Transverse colon (tissue), 4 donors: ENCODE results near the gene CRIP1. TPM values are rescaled to one million over a fixed set of nuclear protein-coding genes. Genes with fewer than 3 reads are reported as not detected.

Source experiments
- DNase-seq: peaks from one replicate; pipeline ENCODE4 v3.0.0-alpha.2; 2019
- H3K27ac ChIP-seq, 4 donors: fragments of 200-600 bp; sonication (generic); 2 replicates each; pipeline ENCODE4 v1.5.1; 2016 to 2018; ENCODE audit warnings: inconsistent platforms in 4 of 4
- H3K27me3 ChIP-seq: fragments of 200-600 bp; sonication (generic); 2 replicates; pipeline ENCODE4 v1.5.1; 2017; ENCODE audit warnings: inconsistent platforms
- H3K36me3 ChIP-seq, 4 donors: fragments of 200-600 bp; sonication (generic); 2 replicates each; pipeline ENCODE4 v1.5.1; 2017 to 2019; ENCODE audit warnings: inconsistent platforms in 4 of 4
- H3K4me1 ChIP-seq, 4 donors: fragments of 200-600 bp; sonication (generic); 2 replicates each; pipeline ENCODE4 v1.5.1; 2017 to 2020; ENCODE audit warnings: inconsistent platforms in 4 of 4
- H3K4me3 ChIP-seq, 4 donors: fragments of 200-600 bp; sonication (generic); 1 replicate in 1 of 4; 2 replicates in 3 of 4; pipeline versions ENCODE4 v1.5.1 to v1.6.1; 2017 to 2019; ENCODE audit warnings: inconsistent platforms in 4 of 4
- H3K9me3 ChIP-seq, 2 donors: fragments of 200-600 bp; sonication (generic); 2 replicates each; pipeline ENCODE4 v1.5.1; 2017 to 2019; ENCODE audit warnings: inconsistent platforms in 2 of 2
- EP300 ChIP-seq: sonication (generic); formaldehyde crosslinking; IDR thresholded peaks from one replicate; pipeline ENCODE4 v1.6.1; 2017; ENCODE audit warnings: antibody characterized with exemption, low read depth
- POLR2A ChIP-seq: fragments of 450-650 bp; IDR thresholded peaks from one replicate; pipeline ENCODE4 v1.6.1; 2016; ENCODE audit warnings: antibody characterized with exemption, mild to moderate bottlenecking, moderate library complexity
- POLR2AphosphoS5 ChIP-seq, 3 donors: sonication (generic); formaldehyde crosslinking; IDR thresholded peaks; one replicate each; pipeline ENCODE4 v1.6.1; 2016; ENCODE audit warnings: antibody characterized with exemption in 3 of 3
- WGBS, 2 donors: methylation state at CpG; one replicate each; pipeline ENCODE4 v1.1.5; 2018; ENCODE audit warnings: low coverage in 1 of 2; 5-methylcytosine and 5-hydroxymethylcytosine counted together
- in situ Hi-C, 4 donors: fragments of 200-750 bp; cut with MboI; loops; one replicate each; pipeline versions ENCODE4 v1.15.0 to v1.15.1; 2017; ENCODE audit warnings: low sequenced_read_pairs in 3 of 4, low pct_ligation_motif_present in 1 of 4, low pct_unique_long_range_greater_than_20kb in 1 of 4
- intact Hi-C: fragments of 100-400 bp; cut with DNase I; formaldehyde crosslinking; loops from one replicate; pipeline ENCODE4 v1.15.1; 2023; ENCODE audit warnings: low total_unique reads
- total RNA-seq, 4 donors: library from RNA; depleted of rRNA; stranded (reverse); fragments of >200 nt; gene quantifications; one replicate each; pipeline ENCODE4 v1.1.0, GENCODE V29; 2016
- TF ChIP-seq, protein P1 (sequence below), 5 experiments: fragments of 200-600 bp in 3 of 5; fragments of 450-650 bp in 2 of 5; sonication (generic) in 3 of 5; IDR thresholded peaks; 1 replicate in 2 of 5; 2 replicates in 3 of 5; pipeline ENCODE4 v1.5.1; 2016 to 2017; ENCODE audit warnings: antibody characterized with exemption in 5 of 5, inconsistent platforms in 3 of 5, mild to moderate bottlenecking in 2 of 5, moderate library complexity in 1 of 5

Gene CRIP1
- total RNA-seq, 4 donors from 2014 or later = 16.9 to 246 (median 63.0) TPM; not detected in 1

DNA sequence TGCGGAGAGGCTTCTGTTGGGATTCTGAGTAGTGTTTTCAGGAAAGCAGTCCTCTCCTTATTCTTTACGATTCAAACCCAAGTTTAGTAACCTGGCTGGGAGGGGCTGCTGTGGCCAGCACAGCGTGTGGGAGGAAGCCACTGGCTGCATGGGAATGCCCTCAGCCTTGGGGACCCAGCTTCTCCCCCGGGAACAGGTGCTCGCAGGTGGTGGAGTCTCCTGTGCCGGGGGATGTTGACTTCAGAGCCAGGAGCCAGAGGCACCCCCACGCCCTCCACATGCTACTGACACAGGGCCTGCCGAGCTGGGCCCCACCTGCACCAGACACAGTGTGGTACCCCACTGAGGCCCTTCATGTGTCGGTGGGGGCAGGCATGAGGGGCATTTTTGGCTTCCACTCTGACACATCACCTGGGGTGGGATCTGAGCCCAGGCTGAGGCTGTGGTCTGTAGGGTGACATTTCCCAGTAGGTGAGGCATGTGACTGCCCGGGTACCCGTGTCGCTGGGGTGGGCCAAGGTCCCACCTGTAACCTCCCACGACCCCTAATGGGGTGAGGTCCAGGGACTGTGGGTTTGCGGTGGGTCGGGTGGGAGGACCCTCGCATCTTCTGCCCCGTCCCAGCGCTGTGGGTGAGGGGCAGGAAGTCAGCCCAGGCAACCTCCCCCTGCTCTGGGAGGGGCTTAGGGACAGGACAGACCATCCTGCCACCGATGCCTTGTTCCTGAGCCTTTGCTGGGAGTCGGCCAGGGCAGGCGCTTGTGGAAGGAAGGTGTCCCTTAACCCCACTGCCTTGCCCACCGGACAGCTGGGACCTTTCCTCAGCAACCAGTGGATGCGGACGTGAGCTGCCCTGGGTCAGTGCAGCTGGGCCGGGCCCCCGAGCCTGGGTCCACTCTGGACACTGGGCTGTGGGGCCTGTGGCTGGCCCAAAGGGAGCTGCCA lies 40.5 kb upstream of the CRIP1 start:
- intact Hi-C loops (loop anchor here (5.0 to 10.0 kb wide), 2 partner anchors 71 to 81 kb away; partner anchors contain the start of gene TMEM121), in situ Hi-C loops (no loop called here)
- 87 to 100% methylated on average over 2 to 23 of the region's 26 CpGs for WGBS, 2 donors
- H3K9me3 ChIP-seq = no peaks in the 10 kb centered on the region
- peaks cover 0 to 4% (median 3%) of the 10 kb centered on the region in 4 donors for H3K4me1 ChIP-seq
- TF ChIP-seq POLR2AphosphoS5 (IDR thresholded peaks at IDR 0.05) (no peak), EP300 (no peak), POLR2A (no peak)
- TF ChIP-seq, protein P1, sequence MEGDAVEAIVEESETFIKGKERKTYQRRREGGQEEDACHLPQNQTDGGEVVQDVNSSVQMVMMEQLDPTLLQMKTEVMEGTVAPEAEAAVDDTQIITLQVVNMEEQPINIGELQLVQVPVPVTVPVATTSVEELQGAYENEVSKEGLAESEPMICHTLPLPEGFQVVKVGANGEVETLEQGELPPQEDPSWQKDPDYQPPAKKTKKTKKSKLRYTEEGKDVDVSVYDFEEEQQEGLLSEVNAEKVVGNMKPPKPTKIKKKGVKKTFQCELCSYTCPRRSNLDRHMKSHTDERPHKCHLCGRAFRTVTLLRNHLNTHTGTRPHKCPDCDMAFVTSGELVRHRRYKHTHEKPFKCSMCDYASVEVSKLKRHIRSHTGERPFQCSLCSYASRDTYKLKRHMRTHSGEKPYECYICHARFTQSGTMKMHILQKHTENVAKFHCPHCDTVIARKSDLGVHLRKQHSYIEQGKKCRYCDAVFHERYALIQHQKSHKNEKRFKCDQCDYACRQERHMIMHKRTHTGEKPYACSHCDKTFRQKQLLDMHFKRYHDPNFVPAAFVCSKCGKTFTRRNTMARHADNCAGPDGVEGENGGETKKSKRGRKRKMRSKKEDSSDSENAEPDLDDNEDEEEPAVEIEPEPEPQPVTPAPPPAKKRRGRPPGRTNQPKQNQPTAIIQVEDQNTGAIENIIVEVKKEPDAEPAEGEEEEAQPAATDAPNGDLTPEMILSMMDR (IDR thresholded peaks at IDR 0.05) = no peak
- no peaks in the 10 kb centered on the region for H3K27me3 ChIP-seq
- peaks cover 0 to 3% (median 0%) of the 10 kb centered on the region in 4 donors for H3K36me3 ChIP-seq
- H3K27ac ChIP-seq = no peak overlapping the region
- DNase-seq = no peak
- no peak overlapping the region for H3K4me3 ChIP-seq

DNA sequence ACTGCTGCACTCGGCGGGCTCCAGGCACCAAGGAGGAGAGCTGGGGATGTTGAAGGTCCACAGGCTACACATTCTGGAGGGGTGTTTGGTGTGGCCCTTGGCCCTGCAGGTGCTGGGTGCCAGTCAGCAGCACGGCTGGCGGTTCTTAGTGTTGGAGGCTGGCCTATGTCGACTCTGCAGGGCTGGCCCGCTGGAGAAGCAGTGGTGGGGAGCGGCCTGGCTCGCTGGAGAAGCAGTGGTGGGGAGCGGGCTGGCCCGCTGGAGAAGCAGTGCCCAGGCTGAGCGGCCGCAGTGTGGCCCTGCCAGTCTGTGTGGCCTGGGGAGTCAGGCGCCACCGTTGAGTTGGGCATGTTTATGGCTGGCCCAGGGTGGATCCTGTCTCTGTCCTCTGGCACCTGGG lies 39.7 kb upstream of the CRIP1 start:
- Histone ChIP-seq H3K4me3 (no peak overlapping the region), H3K9me3 (no peaks in the 10 kb centered on the region), H3K4me1 (peaks cover 0 to 4% (median 3%) of the 10 kb centered on the region in 4 donors), H3K27ac (no peak overlapping the region), H3K36me3 (peaks cover 0 to 3% (median 0%) of the 10 kb centered on the region in 4 donors), H3K27me3 (no peaks in the 10 kb centered on the region)
- no peak for DNase-seq
- intact Hi-C loops = loop anchor here (5.0 to 10.0 kb wide), 2 partner anchors 72 to 80 kb away; partner anchors contain the start of gene TMEM121
- no peak for TF ChIP-seq POLR2A
- TF ChIP-seq EP300 = no peak
- TF ChIP-seq, protein P1 (IDR thresholded peaks at IDR 0.05) = no peak
- no peak for TF ChIP-seq POLR2AphosphoS5 (IDR thresholded peaks at IDR 0.05)
- in situ Hi-C loops = no loop called here
- WGBS, 2 donors = 81% methylated on average over 14 of the region's 14 CpGs; no CpG with 5 or more reads in 1 of the 2 donors

DNA sequence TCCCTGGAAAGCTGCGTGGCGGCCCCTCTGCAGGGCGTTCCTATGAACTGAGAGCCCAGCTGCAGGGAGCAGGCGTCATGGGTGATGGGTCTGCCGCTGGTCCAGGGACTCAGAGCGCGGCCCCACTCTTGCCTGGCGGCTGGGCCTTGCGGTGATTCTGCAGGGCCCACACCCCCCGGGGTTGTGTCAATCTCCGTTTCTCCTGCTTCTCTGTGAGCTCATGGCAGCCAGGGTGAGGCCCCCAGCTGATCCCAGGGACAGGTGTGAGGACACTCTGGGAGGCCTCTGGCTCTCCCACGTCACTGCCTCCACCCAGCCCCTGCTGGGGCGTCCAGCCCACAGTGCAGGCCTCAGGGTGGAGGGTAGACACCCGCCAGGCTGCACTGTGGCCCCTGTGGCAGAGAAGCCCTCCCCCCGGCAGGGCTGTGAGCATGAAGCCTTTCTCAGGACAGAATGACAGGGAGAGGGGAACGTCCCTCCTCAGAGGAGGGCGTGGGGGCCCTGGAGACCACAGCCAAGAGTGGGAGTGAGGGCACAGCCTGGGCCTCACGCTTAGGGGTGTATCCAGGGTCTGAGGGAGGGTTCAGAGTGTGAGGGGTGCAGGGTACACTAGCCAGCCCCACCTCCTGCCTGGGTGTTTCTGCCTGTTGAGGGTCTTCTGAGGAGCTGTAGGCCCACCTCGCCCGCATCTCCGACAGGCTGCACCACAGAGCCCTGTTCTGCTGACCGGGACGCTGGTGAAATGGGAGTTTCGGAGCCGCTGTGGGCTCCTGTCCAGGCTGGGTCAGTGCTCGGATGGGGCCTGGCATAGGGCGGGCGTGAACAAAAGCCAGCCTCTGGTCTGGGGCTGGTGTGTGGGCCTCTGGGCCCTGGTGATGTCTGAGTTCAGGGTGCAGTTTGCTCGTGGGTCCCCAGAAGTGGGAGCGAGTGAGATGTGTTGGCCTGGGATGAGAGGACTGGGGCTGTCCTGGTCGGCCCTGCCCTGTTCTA lies 38.7 kb upstream of the CRIP1 start:
- DNase-seq = no peak
- Histone ChIP-seq H3K27me3 (no peaks in the 10 kb centered on the region), H3K27ac (no peak overlapping the region), H3K4me1 (peaks cover 0 to 4% (median 3%) of the 10 kb centered on the region in 4 donors), H3K9me3 (no peaks in the 10 kb centered on the region), H3K4me3 (no peak overlapping the region), H3K36me3 (peaks cover 0 to 3% (median 0%) of the 10 kb centered on the region in 4 donors)
- TF ChIP-seq EP300 (no peak), POLR2A (no peak), POLR2AphosphoS5 (IDR thresholded peaks at IDR 0.05) (no peak)
- TF ChIP-seq, protein P1 (IDR thresholded peaks at IDR 0.05) = no peak
- 87% methylated on average over 29 of the region's 31 CpGs; no CpG with 5 or more reads in 1 of the 2 donors for WGBS, 2 donors
- intact Hi-C loops = loop anchor here (5.0 to 10.0 kb wide), 2 partner anchors 73 to 79 kb away; partner anchors contain the start of gene TMEM121
- in situ Hi-C loops = no loop called here
